HepG2 (cell line): ENCODE measurements around the gene SVOP. TPM values are rescaled to one million over a fixed set of nuclear protein-coding genes. Genes with fewer than 3 reads are reported as not detected.

Source experiments
- ATAC-seq: fragments of 200-7000 bp; cut with Tn5 transposase; 3 replicates; pipeline ENCODE4 v1.9.1; 2020; ENCODE audit warnings: mild to moderate bottlenecking, moderate library complexity
- BruUV-seq: library from RNA; stranded (reverse); fragments of 400-500 nt; replicated peaks from 2 replicates; lab custom pipeline; 2021; lab: Mats Ljungman, UMichigan
- CTCF ChIA-PET: fragments of 300-600 bp; formaldehyde crosslinking; extraction: SDS; loops from one replicate; lab custom pipeline; 2021; ENCODE audit warnings: low total read pairs, inconsistent platforms, low intra/inter-chr PET ratio; lab: Yijun Ruan, JAX
- POLR2A ChIA-PET: fragments of 350-600 bp; sonication (Branson Sonifier 250); formaldehyde crosslinking; loops from one replicate; lab custom pipeline; 2020; ENCODE audit warnings: antibody characterized with exemption, inconsistent platforms; lab: Yijun Ruan, JAX
- DNase-seq: peaks from one replicate; pipeline ENCODE4 v3.0.0-alpha.2; 2015; ENCODE audit warnings: low spot score
- FAIRE-seq: peaks from 3 replicates; lab custom pipeline; 2011; peaks lifted over from hg19 to GRCh38; lab: Jason Lieb, UNC
- H2AFZ ChIP-seq: one replicate; pipeline ENCODE4 v1.6.1; 2011; ENCODE audit warnings: low read length, inconsistent platforms
- H3K27ac ChIP-seq: fragments of 300-600 bp; 3 replicates; pipeline ENCODE4 v1.8.0; 2011; ENCODE audit warnings: mixed run types, mild to moderate bottlenecking, mixed read lengths, low read length, inconsistent platforms; ENCODE audit not compliant: insufficient read depth; ENCODE audit errors: extremely low read length
- H3K27me3 ChIP-seq, 2 experiments: fragments of 200-600 bp in 1 of 2; 2 replicates in 1 of 2; 3 replicates in 1 of 2; pipeline versions ENCODE4 v1.6.0 to v1.8.0; 2011; ENCODE audit warnings: low read length in 2 of 2, mild to moderate bottlenecking in 2 of 2, moderate library complexity in 2 of 2, inconsistent platforms in 1 of 2; ENCODE audit not compliant: insufficient read depth in 2 of 2, control insufficient read depth in 1 of 2
- H3K36me3 ChIP-seq, 2 experiments: fragments of 200-600 bp in 1 of 2; replicated peaks in 1 of 2; 2 replicates in 1 of 2; 3 replicates in 1 of 2; pipeline versions ENCODE4 v1.5.1 to v1.8.0; 2011; ENCODE audit warnings: low read length in 2 of 2, inconsistent platforms in 1 of 2; ENCODE audit not compliant: insufficient read depth in 2 of 2, control insufficient read depth in 1 of 2
- H3K4me1 ChIP-seq: 2 replicates; pipeline ENCODE4 v1.5.1; 2012; ENCODE audit warnings: low read length, inconsistent platforms; ENCODE audit not compliant: insufficient read depth
- H3K4me2 ChIP-seq: 2 replicates; pipeline ENCODE4 v1.6.0; 2011; ENCODE audit warnings: low read depth, low read length, inconsistent platforms
- H3K4me3 ChIP-seq, 3 experiments: fragments of 200-600 bp in 1 of 3; sonication (generic), shearing (Covaris generic) in 1 of 3; replicated peaks in 1 of 3; 2 replicates each; pipeline ENCODE4 v1.5.1; 2011 to 2016; ENCODE audit warnings: low read length in 3 of 3, inconsistent platforms in 2 of 3, low read depth in 2 of 3, mild to moderate bottlenecking in 2 of 3, control low read depth in 1 of 3, mixed read lengths in 1 of 3; ENCODE audit not compliant: insufficient read depth in 1 of 3
- H3K79me2 ChIP-seq: one replicate; pipeline ENCODE4 v1.6.1; 2011; ENCODE audit warnings: low read length, inconsistent platforms; ENCODE audit not compliant: insufficient read depth
- H3K9ac ChIP-seq: 2 replicates; pipeline ENCODE4 v1.6.0; 2011; ENCODE audit warnings: mild to moderate bottlenecking, low read depth, low read length, inconsistent platforms; ENCODE audit not compliant: insufficient read depth
- H3K9me3 ChIP-seq: 2 replicates; pipeline ENCODE4 v1.5.1; 2012; ENCODE audit warnings: mild to moderate bottlenecking, low read length
- H4K20me1 ChIP-seq: 2 replicates; pipeline ENCODE4 v1.6.0; 2011; ENCODE audit warnings: inconsistent platforms, mild to moderate bottlenecking, low read length, moderate library complexity; ENCODE audit not compliant: insufficient read depth
- BHLHE40 ChIP-seq: IDR thresholded peaks from 2 replicates; pipeline ENCODE4 v1.6.1; 2011; ENCODE audit warnings: low read length, improper control_type of control experiment
- CC2D1A ChIP-seq: sonication (generic); formaldehyde crosslinking; IDR thresholded peaks from 2 replicates; pipeline ENCODE4 v1.8.1; 2023; ENCODE audit warnings: mild to moderate bottlenecking, missing genetic modification reagents
- MBNL3 ChIP-seq: fragments of 250-450 bp; sonication (Bioruptor Pico); conservative IDR thresholded peaks from 2 replicates; pipeline ENCODE4 v1.8.0; 2022; ENCODE audit warnings: mild to moderate bottlenecking, inconsistent platforms
- RARG ChIP-seq: sonication (generic); formaldehyde crosslinking; IDR thresholded peaks from 2 replicates; pipeline ENCODE4 v1.4.0; 2020; ENCODE audit warnings: low read depth, mild to moderate bottlenecking, missing genetic modification reagents
- RXRB ChIP-seq: IDR thresholded peaks from 2 replicates; pipeline ENCODE4 v1.6.1; 2016; ENCODE audit warnings: borderline replicate concordance, missing genetic modification reagents, missing compliant biosample characterization
- TARDBP ChIP-seq: sonication (generic); formaldehyde crosslinking; IDR thresholded peaks from 2 replicates; pipeline ENCODE4 v1.8.0; 2022; ENCODE audit warnings: mild to moderate bottlenecking, missing genetic modification reagents
- TBL1XR1 ChIP-seq: fragments of 150-350 bp; IDR thresholded peaks from 2 replicates; pipeline ENCODE4 v1.6.1; 2014; ENCODE audit warnings: borderline replicate concordance, low read length; ENCODE audit not compliant: partially characterized antibody
- ZFP36L2 ChIP-seq: sonication (generic); formaldehyde crosslinking; IDR thresholded peaks from 2 replicates; pipeline ENCODE4 v1.4.0; 2020; ENCODE audit warnings: missing genetic modification reagents
- ZFP41 ChIP-seq: sonication (generic); formaldehyde crosslinking; IDR thresholded peaks from 2 replicates; pipeline ENCODE4 v1.4.0; 2020; ENCODE audit warnings: mild to moderate bottlenecking, missing genetic modification reagents, borderline replicate concordance
- ZNF232 ChIP-seq: sonication (generic); formaldehyde crosslinking; IDR thresholded peaks from 2 replicates; pipeline ENCODE4 v1.4.0; 2020; ENCODE audit warnings: missing genetic modification reagents, borderline replicate concordance
- ZNF660 ChIP-seq: sonication (generic); formaldehyde crosslinking; IDR thresholded peaks from 2 replicates; pipeline ENCODE4 v1.5.1; 2020; ENCODE audit warnings: mild to moderate bottlenecking, low read depth, missing genetic modification reagents, borderline replicate concordance
- ZNF709 ChIP-seq: sonication (generic); formaldehyde crosslinking; IDR thresholded peaks from 2 replicates; pipeline ENCODE4 v1.5.0; 2020; ENCODE audit warnings: mild to moderate bottlenecking, missing genetic modification reagents
- ZNF878 ChIP-seq: sonication (generic); formaldehyde crosslinking; IDR thresholded peaks from 2 replicates; pipeline ENCODE4 v1.8.1; 2023; ENCODE audit warnings: mild to moderate bottlenecking, missing genetic modification reagents, moderate library complexity
- ZSCAN25 ChIP-seq: sonication (generic); formaldehyde crosslinking; IDR thresholded peaks from 2 replicates; pipeline ENCODE4 v1.8.0; 2022; ENCODE audit warnings: mild to moderate bottlenecking, missing genetic modification reagents
- WGBS: methylation state at CpG from one replicate; pipeline ENCODE4 v1.1.6; 2017; ENCODE audit warnings: low lambda C conversion rate; 5-methylcytosine and 5-hydroxymethylcytosine counted together
- in situ Hi-C: cut with HindIII; loops from 2 replicates; pipeline ENCODE4 v1.10.0; 2017; ENCODE audit warnings: low pct_unique_long_range_greater_than_20kb; ENCODE audit not compliant: extremely low pct_ligation_motif_present
- intact Hi-C: fragments of 100-400 bp; cut with micrococcal nuclease; formaldehyde crosslinking; loops from one replicate; pipeline ENCODE4 v1.10.0; 2022; ENCODE audit not compliant: unreplicated experiment
- polyA plus RNA-seq, 8 experiments: library from polyadenylated mRNA; depleted of rRNA in 3 of 8; stranded (reverse) in 7 of 8; unstranded in 1 of 8; fragments of >200 nt; fragmentation: Illumina TruSeq in 4 of 8; extraction: Trizol in 4 of 8; gene quantifications; 2 replicates each; pipeline versions ENCODE4 v1.2.1 to v1.2.3, GENCODE V29; 2011 to 2016; ENCODE audit warnings: low read depth in 4 of 8, missing spikeins in 1 of 8, mixed read lengths in 1 of 8; ENCODE audit not compliant: insufficient read depth in 1 of 8
- total RNA-seq, 5 experiments: library from RNA; depleted of rRNA; stranded (reverse); fragments of >200 nt; fragmentation: Illumina TruSeq; extraction: Trizol; gene quantifications; 2 replicates each; pipeline ENCODE4 v1.2.3, GENCODE V29; 2016; ENCODE audit warnings: low read depth in 1 of 5
- TF ChIP-seq, protein P1 (sequence below): sonication (generic); formaldehyde crosslinking; IDR thresholded peaks from 2 replicates; pipeline ENCODE4 v1.4.0; 2020; ENCODE audit warnings: missing genetic modification reagents, mild to moderate bottlenecking, borderline replicate concordance

SVOP gene
- total and polyA plus RNA-seq, 2 of the 13 experiments (the other 11 are each of a cell fraction or from before 2014, with no cell fraction given): not detected

GRCh38 chr12:108896336-108896735 is 124.5 kb downstream of the SVOP start:
- ChIA-PET POLR2A (no interaction called here), CTCF (no interaction called here)
- in situ Hi-C loops (no loop called here), intact Hi-C loops (no loop called here)
- no peak for ATAC-seq
- no peak for FAIRE-seq
- Histone ChIP-seq H3K79me2 (no peaks in the 10 kb centered on the region), H3K27ac (no peak overlapping the region), H4K20me1 (no peaks in the 10 kb centered on the region), H3K9me3 (no peaks in the 10 kb centered on the region), H3K36me3 (no peaks in the 10 kb centered on the region), H3K9ac (no peak overlapping the region), H3K4me1 (no peaks in the 10 kb centered on the region), H3K4me3 (no peak overlapping the region), H2AFZ (no peak overlapping the region), H3K27me3 (no peaks in the 10 kb centered on the region), H3K4me2 (no peak overlapping the region)
- WGBS: 13% methylated on average over 8 of the region's 8 CpGs
- no TSS peak for BruUV-seq
- no peak for DNase-seq
- TF ChIP-seq, protein P1, sequence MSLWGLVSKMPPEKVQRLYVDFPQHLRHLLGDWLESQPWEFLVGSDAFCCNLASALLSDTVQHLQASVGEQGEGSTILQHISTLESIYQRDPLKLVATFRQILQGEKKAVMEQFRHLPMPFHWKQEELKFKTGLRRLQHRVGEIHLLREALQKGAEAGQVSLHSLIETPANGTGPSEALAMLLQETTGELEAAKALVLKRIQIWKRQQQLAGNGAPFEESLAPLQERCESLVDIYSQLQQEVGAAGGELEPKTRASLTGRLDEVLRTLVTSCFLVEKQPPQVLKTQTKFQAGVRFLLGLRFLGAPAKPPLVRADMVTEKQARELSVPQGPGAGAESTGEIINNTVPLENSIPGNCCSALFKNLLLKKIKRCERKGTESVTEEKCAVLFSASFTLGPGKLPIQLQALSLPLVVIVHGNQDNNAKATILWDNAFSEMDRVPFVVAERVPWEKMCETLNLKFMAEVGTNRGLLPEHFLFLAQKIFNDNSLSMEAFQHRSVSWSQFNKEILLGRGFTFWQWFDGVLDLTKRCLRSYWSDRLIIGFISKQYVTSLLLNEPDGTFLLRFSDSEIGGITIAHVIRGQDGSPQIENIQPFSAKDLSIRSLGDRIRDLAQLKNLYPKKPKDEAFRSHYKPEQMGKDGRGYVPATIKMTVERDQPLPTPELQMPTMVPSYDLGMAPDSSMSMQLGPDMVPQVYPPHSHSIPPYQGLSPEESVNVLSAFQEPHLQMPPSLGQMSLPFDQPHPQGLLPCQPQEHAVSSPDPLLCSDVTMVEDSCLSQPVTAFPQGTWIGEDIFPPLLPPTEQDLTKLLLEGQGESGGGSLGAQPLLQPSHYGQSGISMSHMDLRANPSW (CRISPR knock-in tag): no peak
- no peak for TF ChIP-seq ZNF709 (CRISPR knock-in tag)
- no peak for TF ChIP-seq BHLHE40
- TF ChIP-seq TBL1XR1: no peak
- no peak for TF ChIP-seq RARG
- no peak for TF ChIP-seq ZNF660 (CRISPR knock-in tag)
- TF ChIP-seq ZFP41: no peak
- no peak for TF ChIP-seq ZSCAN25 (CRISPR knock-in tag)
- TF ChIP-seq TARDBP (CRISPR knock-in tag): no peak
- TF ChIP-seq CC2D1A (CRISPR knock-in tag): no peak
- no peak for TF ChIP-seq ZFP36L2 (CRISPR knock-in tag)
- TF ChIP-seq ZNF232 (CRISPR knock-in tag): no peak
- no peak for TF ChIP-seq ZNF878 (CRISPR knock-in tag)
- TF ChIP-seq MBNL3 (CRISPR knock-in tag): no peak
- no peak for TF ChIP-seq RXRB (CRISPR knock-in tag)
